ELF-1 (cell line): ENCODE data around the gene FARS2.
"Not testable (repeated sequence)": the region's sequence is repeated elsewhere in the genome, so short reads cannot be mapped to it uniquely, and the experiment has no call there.

ENCODE experiments used
- DNase-seq: peaks from one replicate; pipeline ENCODE4 v3.0.0-alpha.2; 2016; ENCODE audit warnings: low read depth, low spot score

FARS2 gene

GRCh38 chr6:5630636-5631035 is 369.3 kb downstream of the FARS2 start:
- no peak for DNase-seq

- no peak for DNase-seq
Observed at GRCh38 chr6:5632348-5632935, 371.1 kb downstream of the FARS2 start.

GRCh38 chr6:5634525-5634924 is 373.2 kb downstream of the FARS2 start:
- no peak for DNase-seq

DNA sequence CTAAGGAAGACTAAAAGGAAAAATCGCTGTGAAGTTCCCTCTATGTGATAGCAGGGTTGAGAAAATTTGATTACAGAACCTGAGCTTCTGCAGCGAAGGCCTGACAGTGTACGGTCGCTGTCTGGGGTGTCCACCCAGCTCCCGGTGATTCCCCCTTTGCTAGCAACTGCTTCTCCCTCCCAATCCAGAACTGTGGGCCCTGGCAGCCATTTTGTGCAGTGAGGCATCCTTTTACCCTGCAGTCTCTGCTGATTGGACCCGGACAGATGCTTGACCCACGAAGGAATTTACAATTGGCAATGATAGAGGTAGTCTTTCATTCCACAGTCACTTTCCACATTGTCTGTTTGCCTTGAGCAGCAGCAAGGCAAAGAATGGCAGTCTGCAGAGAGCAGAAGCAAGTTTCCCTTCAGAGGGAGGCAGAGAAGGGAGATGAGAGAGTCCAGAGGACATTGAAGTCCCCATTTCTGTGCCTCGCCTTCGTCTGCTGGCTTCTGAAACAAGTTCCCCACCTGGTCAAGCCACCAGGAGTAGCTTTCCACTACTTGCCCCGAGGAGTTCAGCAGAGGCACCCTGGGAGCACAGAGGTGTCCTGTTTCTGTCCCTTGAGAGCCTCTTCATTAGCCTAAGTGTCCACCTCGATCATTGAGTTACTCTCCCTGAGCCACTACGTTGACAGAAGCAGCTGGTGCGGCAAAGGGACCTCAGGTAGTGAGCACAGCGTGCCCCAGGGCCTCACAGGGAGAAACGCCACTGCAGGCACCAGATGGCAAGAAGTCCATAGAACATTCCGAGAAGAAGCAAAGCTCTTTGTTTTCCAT is 375.1 kb downstream of the FARS2 start:
- peak; percentile 70 for DNase-seq

DNA sequence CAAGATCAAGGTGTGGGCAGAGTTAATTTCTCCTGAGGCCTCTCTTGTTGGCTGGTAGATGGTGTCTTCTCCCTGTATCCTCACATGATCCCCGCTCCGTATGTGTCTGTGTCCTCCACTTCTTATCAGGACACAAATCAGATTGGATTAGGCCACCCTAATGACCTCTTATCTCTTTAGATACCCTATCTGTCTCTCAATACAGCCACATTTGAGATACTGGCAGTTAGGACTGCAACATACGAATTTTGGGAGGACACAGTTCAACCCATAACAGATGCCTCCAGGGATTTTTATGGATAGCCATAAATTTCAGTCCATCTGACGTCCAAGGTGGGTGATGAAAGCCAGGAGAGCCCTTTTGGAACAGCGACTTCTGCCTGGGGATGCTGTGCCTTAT is 376.4 kb downstream of the FARS2 start:
- no peak for DNase-seq

GRCh38 chr6:5638666-5639065 is 377.4 kb downstream of the FARS2 start:
- no peak for DNase-seq

DNA sequence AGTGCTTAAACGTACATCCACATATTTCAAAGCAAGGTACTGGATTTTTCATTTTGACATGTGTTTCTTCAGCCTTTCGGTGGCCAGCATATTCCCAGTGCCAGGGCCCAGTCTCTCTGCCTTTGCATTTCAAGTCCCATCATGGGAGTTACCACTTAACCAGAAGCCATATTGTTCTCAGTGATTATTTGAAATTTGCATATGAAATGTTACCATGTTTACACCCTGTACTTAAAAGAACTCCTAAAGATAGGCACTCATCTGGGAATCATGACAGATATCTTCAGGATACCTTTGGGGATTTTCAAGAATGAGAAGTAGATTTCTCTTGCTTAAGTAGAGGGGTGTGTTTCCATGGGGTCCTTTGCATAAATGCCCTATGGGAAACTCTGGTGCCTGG is 377.9 kb downstream of the FARS2 start:
- DNase-seq: no peak

GRCh38 chr6:5640614-5641013 is 379.3 kb downstream of the FARS2 start:
- DNase-seq: no peak

- DNase-seq: peak; percentile 20
Observed at GRCh38 chr6:5644523-5645185, 383.3 kb downstream of the FARS2 start.

- DNase-seq: no peak
Observed at GRCh38 chr6:5645328-5646290, 384.3 kb downstream of the FARS2 start.

GRCh38 chr6:5652406-5653137 is 391.3 kb downstream of the FARS2 start:
- DNase-seq: no peak

- no peak for DNase-seq
Observed at GRCh38 chr6:5653801-5654200, 392.5 kb downstream of the FARS2 start.

- no peak for DNase-seq
Observed at GRCh38 chr6:5656226-5656625, 394.9 kb downstream of the FARS2 start.

GRCh38 chr6:5656695-5657094 is 395.4 kb downstream of the FARS2 start:
- DNase-seq: not testable (repeated sequence)

DNA sequence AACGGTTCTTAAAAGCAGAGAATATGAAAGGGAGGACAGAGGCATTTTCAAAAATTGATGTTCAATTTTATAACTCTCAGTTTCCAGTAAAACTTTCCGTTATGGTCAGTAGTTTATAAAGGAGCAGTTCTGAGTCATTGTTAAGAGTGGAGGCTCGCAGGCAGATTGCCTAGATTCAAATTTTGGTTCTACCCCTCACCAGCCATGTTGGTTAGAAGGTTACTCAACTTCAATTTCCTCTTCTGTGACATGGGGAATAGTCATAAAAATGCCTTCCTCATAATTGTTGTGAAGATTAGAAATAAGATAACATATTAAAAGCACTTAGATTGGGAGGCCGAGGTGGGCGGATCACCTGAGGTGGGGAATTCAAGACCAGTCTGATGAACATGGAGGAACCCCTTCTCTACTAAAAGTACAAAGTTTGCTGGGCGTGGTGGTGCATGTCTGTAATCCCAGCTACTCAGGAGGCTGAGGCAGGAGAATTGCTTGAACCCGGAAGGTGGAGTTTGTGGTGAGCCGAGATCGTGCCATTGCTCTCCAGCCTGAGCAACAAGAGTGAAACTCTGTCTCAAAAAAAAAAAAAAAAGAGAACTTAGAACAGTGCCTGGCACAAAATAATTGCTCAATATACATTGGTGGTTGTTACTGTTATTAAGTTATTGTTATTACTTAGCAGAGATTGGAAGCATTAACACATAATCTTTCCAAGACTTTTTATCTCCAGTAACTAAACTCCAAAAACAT is 396.5 kb downstream of the FARS2 start:
- DNase-seq: no peak

- DNase-seq: no peak
Observed at GRCh38 chr6:5659467-5659866, 398.2 kb downstream of the FARS2 start.

DNA sequence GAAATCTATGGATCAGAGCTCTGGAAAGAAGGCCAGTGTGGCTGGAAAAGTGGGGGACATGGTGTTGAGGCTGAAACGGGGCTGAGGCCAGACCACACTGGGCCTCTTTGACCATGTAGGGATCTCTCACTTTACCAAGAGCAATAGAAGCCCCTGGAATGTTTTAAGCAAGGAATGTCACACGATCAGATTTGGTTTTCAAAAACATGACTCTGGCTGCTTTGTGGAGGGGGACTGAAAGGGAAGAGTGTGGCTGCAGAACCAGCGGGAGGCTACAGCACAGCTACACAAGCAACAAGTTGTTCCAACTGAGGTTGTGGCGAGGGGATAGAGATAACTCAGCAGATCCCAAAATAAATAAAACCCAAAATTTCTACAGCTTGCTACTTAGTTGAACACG is 399.5 kb downstream of the FARS2 start:
- no peak for DNase-seq

DNA sequence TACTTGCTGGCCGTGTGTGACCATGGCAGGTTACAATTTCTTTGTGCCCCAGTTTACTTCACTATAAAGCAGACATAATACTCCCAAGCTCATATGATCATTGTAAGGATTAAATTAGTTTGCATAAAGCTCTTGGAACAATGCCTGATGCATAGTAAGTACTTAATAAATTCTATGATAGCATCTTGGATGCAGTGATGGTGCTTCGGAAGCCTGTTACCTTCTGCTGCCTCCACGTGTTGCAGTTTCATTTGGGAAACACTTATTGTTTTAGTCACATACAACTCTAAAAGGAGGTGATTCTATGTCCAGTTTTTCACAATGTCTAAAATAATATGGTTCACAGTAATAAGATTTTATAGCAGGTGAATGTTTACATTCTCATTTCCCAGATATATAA is 401.5 kb downstream of the FARS2 start:
- DNase-seq: no peak

DNA sequence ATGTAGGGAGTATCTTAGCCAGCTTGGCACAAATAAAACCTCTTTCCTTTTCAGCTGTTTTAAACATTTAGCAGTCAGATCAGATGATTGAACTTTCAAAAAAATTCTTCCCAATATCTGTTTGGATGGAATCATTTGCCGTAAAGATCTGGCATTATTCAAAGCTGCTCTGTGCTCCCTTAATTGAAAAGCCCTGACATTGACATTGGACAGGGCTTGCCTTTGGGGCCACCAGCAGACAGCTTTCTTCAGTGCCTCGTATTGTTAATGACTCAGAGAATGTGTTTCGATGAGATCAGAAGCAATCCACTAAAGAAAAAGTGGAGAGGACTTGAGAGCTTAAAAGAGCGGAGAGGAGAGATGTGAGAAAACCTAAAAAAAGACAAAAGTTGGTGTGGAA is 401.9 kb downstream of the FARS2 start:
- no peak for DNase-seq

- no peak for DNase-seq
Observed at GRCh38 chr6:5663739-5664138, 402.4 kb downstream of the FARS2 start.
